ENCODE data around the gene ZNF444. TPM values are rescaled to one million over a fixed set of nuclear protein-coding genes. Genes with fewer than 3 reads are reported as not detected.

ZNF444 gene
- total and polyA plus RNA-seq, 2 of the 8 experiments (the other 6 are each of a cell fraction or from before 2014, with no cell fraction given): 49.5 to 54.5 TPM

GRCh38 chr19:56097306-56097705, 43.8 kb upstream of the ZNF444 start:
- H3K18ac ChIP-seq (ENCODE audit: extremely low read depth, low read length): no peak overlapping the region
- no peak overlapping the region for H4K5ac ChIP-seq (ENCODE audit: insufficient read length, low read depth, low read length)
- no peak for DNase-seq (ENCODE audit: low read depth in 1 of 2, low spot score in 2 of 2)
- no peak overlapping the region for H3K9ac ChIP-seq (replicated peaks in 1 of 4; ENCODE audit: extremely low read depth in 1 of 4, low read depth in 3 of 4, low read length in 3 of 4)
- no peak overlapping the region for H2BK120ac ChIP-seq (replicated peaks; ENCODE audit: low read depth, low read length)
- WGBS, 2 experiments (ENCODE audit: extremely low coverage in 1 of 2, insufficient coverage in 1 of 2, insufficient read length in 1 of 2, insufficient replicate concordance in 2 of 2, low coverage in 1 of 2, low lambda C conversion rate in 2 of 2, missing lambda C conversion rate in 1 of 2): 94% methylated on average over 23 of the region's 23 CpGs; no CpG with 5 or more reads in 1 of the 2 experiments
- H2BK20ac ChIP-seq (ENCODE audit: low read length): no peak overlapping the region
- H3K23ac ChIP-seq (ENCODE audit: insufficient read length): no peak overlapping the region
- FAIRE-seq: no peak
- ChIA-PET POLR2A (ENCODE audit: partially characterized antibody) (no interaction called here), CTCF (ENCODE audit: partially characterized antibody) (interaction anchor here (0.6 to 2.0 kb wide), 3 partner anchors 16 to 548 kb away, joined by 3 to 4 read pairs (median 3); no protein-coding TSS in a partner anchor)
- peaks cover 27% of the 10 kb centered on the region for H3K79me1 ChIP-seq (ENCODE audit: low read depth, low read length)
- no peak overlapping the region for H3K4me3 ChIP-seq (ENCODE audit: extremely low read depth in 1 of 4, insufficient read depth in 2 of 4, low read depth in 3 of 4, low read length in 4 of 4)
- no peak overlapping the region for H3K56ac ChIP-seq (replicated peaks; ENCODE audit: insufficient read length, low read depth, low read length)
- H3K36me3 ChIP-seq (ENCODE audit: control insufficient read depth in 2 of 4, insufficient read depth in 4 of 4, low read length in 3 of 4): peaks cover under 1 to 22% (median 6%) of the 10 kb centered on the region in 4 experiments; a peak in 6 of 8 replicates
- no peak overlapping the region for H2BK12ac ChIP-seq (ENCODE audit: low read depth, low read length)
- no peak overlapping the region for H3K4me2 ChIP-seq (ENCODE audit: insufficient read depth in 1 of 2, low read depth in 2 of 2, low read length in 2 of 2)
- no peak overlapping the region for H2BK15ac ChIP-seq (ENCODE audit: low read length)
- H3K79me2 ChIP-seq (ENCODE audit: control insufficient read depth in 1 of 2, insufficient read depth in 2 of 2, low read length in 2 of 2): peaks cover 0 to 65% of the 10 kb centered on the region in 2 experiments; a peak in 2 of 4 replicates
- H3K9me3 ChIP-seq (ENCODE audit: insufficient read depth in 2 of 2, low read depth in 1 of 2, low read length in 1 of 2): no peaks in the 10 kb centered on the region
- H3K14ac ChIP-seq (ENCODE audit: insufficient read length): no peak overlapping the region
- no peak overlapping the region for H3K27ac ChIP-seq (ENCODE audit: low read depth, low read length)
- H3K27me3 ChIP-seq (replicated peaks in 1 of 4; ENCODE audit: control insufficient read depth in 3 of 4, extremely low read depth in 1 of 4, insufficient read depth in 3 of 4, low read length in 3 of 4): no peaks in the 10 kb centered on the region
- no peak overlapping the region for H2AK5ac ChIP-seq (ENCODE audit: low read depth, low read length)
- no peak overlapping the region for H2BK5ac ChIP-seq (ENCODE audit: low read depth, low read length)
- peaks cover 8 to 38% of the 10 kb centered on the region in 2 experiments for H4K20me1 ChIP-seq (replicated peaks in 1 of 2; ENCODE audit: control insufficient read depth in 1 of 2, insufficient read depth in 2 of 2, low read length in 2 of 2)
- H4K8ac ChIP-seq (ENCODE audit: extremely low read depth, insufficient read depth, low read length): peak overlapping the region; percentile 41; the same call in 1 of the 2 replicates
- no peak overlapping the region for H4K91ac ChIP-seq (replicated peaks; ENCODE audit: insufficient read length, low read length)
- no peak overlapping the region for H2AFZ ChIP-seq (ENCODE audit: low read length)
- H3K4ac ChIP-seq (replicated peaks; ENCODE audit: insufficient read length, low read depth, low read length): no peak overlapping the region
- no peaks in the 10 kb centered on the region for H3K23me2 ChIP-seq (ENCODE audit: low read depth, low read length)
- no peaks in the 10 kb centered on the region; a peak in 1 of 7 replicates for H3K4me1 ChIP-seq (replicated peaks in 1 of 4; ENCODE audit: control insufficient read depth in 3 of 4, insufficient read depth in 4 of 4, low read length in 3 of 4)
- no peak for TF ChIP-seq ATF3 (IDR thresholded peaks at IDR 0.05; ENCODE audit: insufficient read depth, low read depth, low read length)
- TF ChIP-seq ASH2L (IDR thresholded peaks at IDR 0.05; ENCODE audit: low read length): no peak
- TF ChIP-seq SIRT6 (IDR thresholded peaks at IDR 0.05; ENCODE audit: low read length): no peak
- TF ChIP-seq CTBP2 (IDR thresholded peaks at IDR 0.05; ENCODE audit: borderline replicate concordance, insufficient read depth, insufficient read length, low read length): no peak
- TF ChIP-seq TEAD4 (IDR thresholded peaks at IDR 0.05; ENCODE audit: low read depth, low read length): no peak
- TF ChIP-seq SIN3A (conservative IDR thresholded peaks at IDR 0.05 in 1 of 2, IDR thresholded peaks at IDR 0.05 in 1 of 2; ENCODE audit: low read depth in 1 of 2, low read length in 2 of 2): no peak
- no peak for TF ChIP-seq EGR1 (IDR thresholded peaks at IDR 0.05; ENCODE audit: borderline replicate concordance, low read depth, low read length)
- no peak for TF ChIP-seq HDAC2 (IDR thresholded peaks at IDR 0.05; ENCODE audit: borderline replicate concordance in 1 of 2, low read depth in 2 of 2, low read length in 2 of 2)
- TF ChIP-seq RXRA (IDR thresholded peaks at IDR 0.05; ENCODE audit: insufficient read depth, low read depth, low read length): no peak
- no peak for TF ChIP-seq GABPA (IDR thresholded peaks at IDR 0.05; ENCODE audit: borderline replicate concordance, insufficient read depth, low read length)
- no peak for TF ChIP-seq CHD1 (IDR thresholded peaks at IDR 0.05; ENCODE audit: low read depth, low read length)
- no peak for TF ChIP-seq GTF2F1 (IDR thresholded peaks at IDR 0.05; ENCODE audit: borderline replicate concordance, low read depth, low read length)

All from H1 (cell line).